Measurements from ENCODE around the gene SFSWAP.

GRCh38 chr12:131720921-131721320 is 10.0 kb downstream of the SFSWAP start:
- TF ChIP-seq EP300 (IDR thresholded peaks at IDR 0.05; ENCODE audit: borderline replicate concordance in 1 of 2, low read depth in 2 of 2, low read length in 2 of 2) (no peak), POLR2A (IDR thresholded peaks at IDR 0.05; ENCODE audit: control extremely low read depth in 1 of 2, low read depth in 2 of 2, low read length in 2 of 2) (no peak), EZH2 (IDR thresholded peaks at IDR 0.05; ENCODE audit: low read depth, low read length, severe bottlenecking) (no peak), GTF2F1 (IDR thresholded peaks at IDR 0.05; ENCODE audit: borderline replicate concordance, low read depth, low read length) (no peak), NANOG (IDR thresholded peaks at IDR 0.05; ENCODE audit: insufficient read depth, low read depth, low read length, poor library complexity, severe bottlenecking) (no peak), ZNF274 (IDR thresholded peaks at IDR 0.05; ENCODE audit: borderline replicate concordance, extremely low read depth, low read length) (no peak)
- TF ChIP-seq, protein P1, sequence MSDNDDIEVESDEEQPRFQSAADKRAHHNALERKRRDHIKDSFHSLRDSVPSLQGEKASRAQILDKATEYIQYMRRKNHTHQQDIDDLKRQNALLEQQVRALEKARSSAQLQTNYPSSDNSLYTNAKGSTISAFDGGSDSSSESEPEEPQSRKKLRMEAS (IDR thresholded peaks at IDR 0.05), result no peak
- TF ChIP-seq, protein P2, sequence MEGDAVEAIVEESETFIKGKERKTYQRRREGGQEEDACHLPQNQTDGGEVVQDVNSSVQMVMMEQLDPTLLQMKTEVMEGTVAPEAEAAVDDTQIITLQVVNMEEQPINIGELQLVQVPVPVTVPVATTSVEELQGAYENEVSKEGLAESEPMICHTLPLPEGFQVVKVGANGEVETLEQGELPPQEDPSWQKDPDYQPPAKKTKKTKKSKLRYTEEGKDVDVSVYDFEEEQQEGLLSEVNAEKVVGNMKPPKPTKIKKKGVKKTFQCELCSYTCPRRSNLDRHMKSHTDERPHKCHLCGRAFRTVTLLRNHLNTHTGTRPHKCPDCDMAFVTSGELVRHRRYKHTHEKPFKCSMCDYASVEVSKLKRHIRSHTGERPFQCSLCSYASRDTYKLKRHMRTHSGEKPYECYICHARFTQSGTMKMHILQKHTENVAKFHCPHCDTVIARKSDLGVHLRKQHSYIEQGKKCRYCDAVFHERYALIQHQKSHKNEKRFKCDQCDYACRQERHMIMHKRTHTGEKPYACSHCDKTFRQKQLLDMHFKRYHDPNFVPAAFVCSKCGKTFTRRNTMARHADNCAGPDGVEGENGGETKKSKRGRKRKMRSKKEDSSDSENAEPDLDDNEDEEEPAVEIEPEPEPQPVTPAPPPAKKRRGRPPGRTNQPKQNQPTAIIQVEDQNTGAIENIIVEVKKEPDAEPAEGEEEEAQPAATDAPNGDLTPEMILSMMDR (IDR thresholded peaks at IDR 0.05; ENCODE audit: control extremely low read depth in 1 of 3, insufficient read depth in 1 of 3, low read depth in 1 of 3, low read length in 3 of 3), result no peak
- TF ChIP-seq, protein P3, sequence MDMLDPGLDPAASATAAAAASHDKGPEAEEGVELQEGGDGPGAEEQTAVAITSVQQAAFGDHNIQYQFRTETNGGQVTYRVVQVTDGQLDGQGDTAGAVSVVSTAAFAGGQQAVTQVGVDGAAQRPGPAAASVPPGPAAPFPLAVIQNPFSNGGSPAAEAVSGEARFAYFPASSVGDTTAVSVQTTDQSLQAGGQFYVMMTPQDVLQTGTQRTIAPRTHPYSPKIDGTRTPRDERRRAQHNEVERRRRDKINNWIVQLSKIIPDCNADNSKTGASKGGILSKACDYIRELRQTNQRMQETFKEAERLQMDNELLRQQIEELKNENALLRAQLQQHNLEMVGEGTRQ (IDR thresholded peaks at IDR 0.05; ENCODE audit: low read length), result no peak
